Fibroblast of villous mesenchyme (primary cell): ENCODE data around the gene PLEKHO1. TPM values are rescaled to one million over a fixed set of nuclear protein-coding genes. Genes with fewer than 3 reads are reported as not detected.

ENCODE experiments used
- DNase-seq: peaks from one replicate; pipeline ENCODE4 v3.0.0-alpha.2; 2010; ENCODE audit warnings: low read depth
- H3K4me3 ChIP-seq: 2 replicates; pipeline ENCODE4 v1.5.1; 2011; ENCODE audit warnings: low read depth, mild to moderate bottlenecking, low read length
- total RNA-seq: library from RNA; depleted of rRNA; stranded (reverse); fragments of >200 nt; gene quantifications from 2 replicates; pipeline ENCODE4 v1.2.3, GENCODE V29; 2012
- TF ChIP-seq, protein P1 (sequence below): IDR thresholded peaks from 2 replicates; pipeline ENCODE4 v1.5.1; 2012; ENCODE audit warnings: low read depth, mild to moderate bottlenecking, low read length; ENCODE audit not compliant: insufficient read depth

PLEKHO1 gene
- total RNA-seq, 1 donor = 43.2 TPM

DNA sequence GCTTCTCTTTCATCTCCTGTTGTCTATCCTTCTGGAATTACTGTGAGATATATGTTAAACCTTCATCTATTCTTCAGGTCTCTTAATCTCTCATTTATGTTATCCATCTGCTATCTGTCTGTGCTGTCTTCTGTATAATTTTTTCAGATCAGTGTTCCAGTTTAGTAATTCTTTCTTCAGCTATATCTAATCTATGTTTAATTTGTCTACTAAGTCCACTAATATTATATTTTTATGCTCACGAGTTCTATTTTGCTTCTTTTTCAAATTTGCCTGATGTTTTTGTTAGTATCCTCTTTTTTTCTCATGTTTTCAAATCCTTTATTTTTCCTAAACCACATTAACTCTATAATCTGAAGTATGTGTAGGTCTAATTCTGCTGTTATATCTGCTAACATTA is 34.6 kb upstream of the PLEKHO1 start:
- no peak for DNase-seq
- no peak overlapping the region for H3K4me3 ChIP-seq
- TF ChIP-seq, protein P1, sequence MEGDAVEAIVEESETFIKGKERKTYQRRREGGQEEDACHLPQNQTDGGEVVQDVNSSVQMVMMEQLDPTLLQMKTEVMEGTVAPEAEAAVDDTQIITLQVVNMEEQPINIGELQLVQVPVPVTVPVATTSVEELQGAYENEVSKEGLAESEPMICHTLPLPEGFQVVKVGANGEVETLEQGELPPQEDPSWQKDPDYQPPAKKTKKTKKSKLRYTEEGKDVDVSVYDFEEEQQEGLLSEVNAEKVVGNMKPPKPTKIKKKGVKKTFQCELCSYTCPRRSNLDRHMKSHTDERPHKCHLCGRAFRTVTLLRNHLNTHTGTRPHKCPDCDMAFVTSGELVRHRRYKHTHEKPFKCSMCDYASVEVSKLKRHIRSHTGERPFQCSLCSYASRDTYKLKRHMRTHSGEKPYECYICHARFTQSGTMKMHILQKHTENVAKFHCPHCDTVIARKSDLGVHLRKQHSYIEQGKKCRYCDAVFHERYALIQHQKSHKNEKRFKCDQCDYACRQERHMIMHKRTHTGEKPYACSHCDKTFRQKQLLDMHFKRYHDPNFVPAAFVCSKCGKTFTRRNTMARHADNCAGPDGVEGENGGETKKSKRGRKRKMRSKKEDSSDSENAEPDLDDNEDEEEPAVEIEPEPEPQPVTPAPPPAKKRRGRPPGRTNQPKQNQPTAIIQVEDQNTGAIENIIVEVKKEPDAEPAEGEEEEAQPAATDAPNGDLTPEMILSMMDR = no peak

DNA sequence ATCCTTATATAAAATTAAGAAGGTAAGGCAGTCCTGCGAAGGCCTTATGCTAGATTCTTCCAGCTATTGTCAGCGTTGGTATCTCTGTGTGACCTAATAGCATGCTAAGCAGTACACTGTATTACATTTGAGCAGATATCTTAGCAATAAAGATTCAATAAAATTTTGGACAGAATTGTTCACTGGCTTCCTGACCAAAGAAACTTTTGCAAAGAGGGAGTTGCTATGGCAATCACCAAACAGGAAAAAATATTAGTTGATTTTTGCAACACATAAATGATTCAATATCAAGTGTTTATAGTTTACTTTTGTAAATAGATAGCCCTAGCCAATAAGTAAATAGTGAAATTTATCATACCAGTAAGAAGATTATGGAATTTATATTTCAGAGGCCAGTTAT is 31.0 kb upstream of the PLEKHO1 start:
- TF ChIP-seq, protein P1 = no peak

GRCh38 chr1:150121236-150121862 is 28.4 kb upstream of the PLEKHO1 start:
- no peak overlapping the region for H3K4me3 ChIP-seq
- TF ChIP-seq, protein P1 = no peak
- DNase-seq = peak; percentile 8

More for the DNA sequence above, 31.0 kb upstream of the PLEKHO1 start:
- H3K4me3 ChIP-seq = no peak overlapping the region
- no peak for DNase-seq

- no peak overlapping the region for H3K4me3 ChIP-seq
- DNase-seq = no peak
- TF ChIP-seq, protein P1 = no peak
Observed at GRCh38 chr1:150126811-150127210, 22.9 kb upstream of the PLEKHO1 start.

- no peak overlapping the region for H3K4me3 ChIP-seq
- TF ChIP-seq, protein P1 = no peak
- DNase-seq = no peak
Observed at GRCh38 chr1:150127464-150127863, 22.3 kb upstream of the PLEKHO1 start.

- no peak for DNase-seq
- TF ChIP-seq, protein P1 = no peak
- H3K4me3 ChIP-seq = no peak overlapping the region
Observed at GRCh38 chr1:150127868-150128267, 21.8 kb upstream of the PLEKHO1 start.

DNA sequence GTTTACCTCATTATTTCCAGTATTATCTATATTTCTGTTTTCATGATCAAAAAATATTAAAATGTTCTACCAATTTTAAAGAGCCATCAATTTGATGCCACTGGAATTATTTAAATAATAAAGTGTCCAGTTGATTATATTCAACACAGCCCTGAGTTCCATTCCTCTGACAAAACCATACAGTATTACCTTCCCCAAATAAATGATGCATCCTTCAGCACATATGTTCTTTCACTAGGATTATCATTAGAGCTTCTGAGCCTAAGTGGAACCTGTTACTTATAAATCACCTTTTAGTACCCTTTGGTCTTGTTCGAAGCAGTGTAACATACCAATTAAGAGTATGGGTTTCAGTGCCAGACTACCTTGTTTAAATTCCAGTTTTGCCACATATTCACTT is 17.3 kb upstream of the PLEKHO1 start:
- TF ChIP-seq, protein P1 = no peak
- H3K4me3 ChIP-seq = no peak overlapping the region
- DNase-seq = no peak
